T-cell (primary cell): ENCODE data around the gene NR2C2. TPM values are rescaled to one million over a fixed set of nuclear protein-coding genes. Genes with fewer than 3 reads are reported as not detected.

ENCODE experiments used
- ATAC-seq, 4 experiments: fragments of 200-7000 bp in 3 of 4; fragments of 150-1000 bp in 1 of 4; cut with Tn5 transposase; replicated peaks in 1 of 4; 1 replicate in 3 of 4; 2 replicates in 1 of 4; pipeline ENCODE4 v1.10.0; 2021; ENCODE audit warnings: moderate library complexity in 3 of 4, mild to moderate bottlenecking in 2 of 4, moderate number of reproducible peaks in 1 of 4
- CTCF ChIA-PET, 2 donors: fragments of 300-600 bp; sonication (Branson Sonifier 250); formaldehyde crosslinking; loops; one replicate each; lab custom pipeline; 2022; ENCODE audit warnings: antibody characterized with exemption in 2 of 2; lab: Charles Lee
- POLR2A ChIA-PET, 2 donors: fragments of 300-600 bp; sonication (Branson Sonifier 250); formaldehyde crosslinking; loops; one replicate each; lab custom pipeline; 2022; ENCODE audit warnings: antibody characterized with exemption in 2 of 2; lab: Charles Lee
- DNase-seq, 35 experiments: peaks; one replicate each; pipeline versions ENCODE4 v3.0.0 to v3.0.0-alpha.2; 2013 to 2023
- H3K27ac ChIP-seq: one replicate; pipeline ENCODE4 v1.5.1; 2013; ENCODE audit warnings: low read length
- H3K27me3 ChIP-seq, 2 experiments: replicated peaks in 1 of 2; 1 replicate in 1 of 2; 2 replicates in 1 of 2; pipeline versions ENCODE4 v1.6.1 to v1.7.0; 2013; ENCODE audit warnings: low read length in 1 of 2, mixed read lengths in 1 of 2; ENCODE audit not compliant: control insufficient read depth in 2 of 2, insufficient read depth in 2 of 2; ENCODE audit errors: extremely low read depth in 1 of 2
- H3K36me3 ChIP-seq, 2 donors: 1 replicate in 1 of 2; 2 replicates in 1 of 2; pipeline versions ENCODE4 v1.6.1 to v1.7.0; 2013; ENCODE audit warnings: low read length in 1 of 2; ENCODE audit not compliant: control insufficient read depth in 2 of 2, insufficient read depth in 1 of 2; ENCODE audit errors: extremely low read depth in 1 of 2
- H3K4me1 ChIP-seq, 2 experiments: 1 replicate in 1 of 2; 2 replicates in 1 of 2; pipeline versions ENCODE4 v1.6.1 to v1.7.0; 2013; ENCODE audit warnings: low read length in 2 of 2, mixed read lengths in 1 of 2; ENCODE audit not compliant: insufficient read depth in 2 of 2, control insufficient read depth in 1 of 2; ENCODE audit errors: extremely low read depth in 1 of 2
- H3K4me3 ChIP-seq, 2 donors: 1 replicate in 1 of 2; 2 replicates in 1 of 2; pipeline versions ENCODE4 v1.5.1 to v1.7.0; 2013; ENCODE audit warnings: mild to moderate bottlenecking in 2 of 2, low read length in 1 of 2, moderate library complexity in 1 of 2; ENCODE audit not compliant: control insufficient read depth in 1 of 2; ENCODE audit errors: extremely low read depth in 1 of 2
- H3K9me3 ChIP-seq: 2 replicates; pipeline ENCODE4 v1.7.0; 2013
- H3K27ac Mint-ChIP-seq, 2 donors: one replicate each; pipeline ENCODE4 v1.8.0; 2020 to 2021; ENCODE audit warnings: mild to moderate bottlenecking in 2 of 2, mixed read lengths in 2 of 2
- H3K27me3 Mint-ChIP-seq, 2 donors: one replicate each; pipeline ENCODE4 v1.8.0; 2021 to 2022; ENCODE audit warnings: mixed read lengths in 2 of 2
- H3K36me3 Mint-ChIP-seq: one replicate; pipeline ENCODE4 v1.8.0; 2021; ENCODE audit warnings: mixed read lengths
- H3K4me1 Mint-ChIP-seq, 3 donors: one replicate each; pipeline ENCODE4 v1.8.0; 2020 to 2022; ENCODE audit warnings: mixed read lengths in 3 of 3, mild to moderate bottlenecking in 1 of 3
- H3K4me3 Mint-ChIP-seq, 3 donors: one replicate each; pipeline ENCODE4 v1.8.0; 2020 to 2022; ENCODE audit warnings: mild to moderate bottlenecking in 3 of 3, mixed read lengths in 3 of 3, moderate library complexity in 3 of 3
- H3K9me3 Mint-ChIP-seq, 3 donors: one replicate each; pipeline ENCODE4 v1.8.0; 2020 to 2022; ENCODE audit warnings: mixed read lengths in 3 of 3
- WGBS: methylation state at CpG from one replicate; pipeline ENCODE4 v1.1.5; 2013; ENCODE audit warnings: missing lambda C conversion rate; ENCODE audit not compliant: insufficient coverage; 5-methylcytosine and 5-hydroxymethylcytosine counted together
- total RNA-seq, 35 experiments: library from RNA in 6 of 35; stranded (reverse) in 6 of 35; fragments of 120-200 nt in 1 of 35; gene quantifications; one replicate each; pipeline versions ENCODE4 v1.2.1 to v1.2.4 and lab custom pipeline; 2013 to 2026

The NR2C2 gene
- total RNA-seq, 5 donors from 2014 or later (not counting 1 experiment from before 2014, with no cell fraction given) = 54.9 to 93.1 (median 85.2) TPM

DNA sequence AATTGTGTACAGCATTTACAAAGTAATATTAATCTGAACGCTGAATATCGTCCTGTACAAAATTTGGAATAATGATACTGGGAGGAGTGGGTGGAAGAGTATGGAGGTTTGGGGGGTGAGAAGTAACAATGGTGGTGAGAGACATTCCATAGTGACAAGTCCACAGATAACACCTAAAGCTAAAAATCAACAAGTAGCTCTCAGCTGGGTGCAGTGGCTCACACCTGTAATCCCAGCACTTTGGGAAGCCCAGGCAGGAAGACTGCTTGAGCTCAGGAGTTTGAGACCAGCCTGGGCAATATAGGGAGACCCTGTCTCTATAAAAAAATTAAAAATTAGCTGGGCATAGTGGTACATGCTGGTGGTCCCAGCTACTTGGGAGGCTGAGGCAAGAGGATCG, 112.6 kb downstream of the NR2C2 start:
- ATAC-seq (no peak), DNase-seq (no peak)
- peaks cover 4 to 22% of the 10 kb centered on the region in 2 donors for H3K36me3 ChIP-seq
- POLR2A ChIA-PET = interaction anchor here in 1 of 2 donors (0.7 kb wide), 1 partner anchor 280 kb away, joined by 3 read pairs; no protein-coding TSS in a partner anchor
- no peaks in the 10 kb centered on the region for H3K9me3 ChIP-seq
- Mint-ChIP-seq H3K36me3 (peaks cover 34% of the 10 kb centered on the region), H3K4me3 (no peak overlapping the region), H3K27me3 (no peaks in the 10 kb centered on the region), H3K27ac (peak overlapping the region in 1 of 2 donors; percentile 48), H3K4me1 (peaks cover 34 to 44% (median 37%) of the 10 kb centered on the region in 3 donors), H3K9me3 (peaks cover 0 to 4% (median 0%) of the 10 kb centered on the region in 3 donors)
- H3K27ac ChIP-seq = no peak overlapping the region
- H3K27me3 ChIP-seq = no peaks in the 10 kb centered on the region
- WGBS = 100% methylated on average over 1 of the region's 3 CpGs
- CTCF ChIA-PET = interaction anchor here in 1 of 2 donors (0.7 kb wide), 1 partner anchor 139 kb away, joined by 3 read pairs; no protein-coding TSS in a partner anchor
- H3K4me1 ChIP-seq = peaks cover 4 to 29% of the 10 kb centered on the region in 2 experiments
- H3K4me3 ChIP-seq = no peak overlapping the region

DNA sequence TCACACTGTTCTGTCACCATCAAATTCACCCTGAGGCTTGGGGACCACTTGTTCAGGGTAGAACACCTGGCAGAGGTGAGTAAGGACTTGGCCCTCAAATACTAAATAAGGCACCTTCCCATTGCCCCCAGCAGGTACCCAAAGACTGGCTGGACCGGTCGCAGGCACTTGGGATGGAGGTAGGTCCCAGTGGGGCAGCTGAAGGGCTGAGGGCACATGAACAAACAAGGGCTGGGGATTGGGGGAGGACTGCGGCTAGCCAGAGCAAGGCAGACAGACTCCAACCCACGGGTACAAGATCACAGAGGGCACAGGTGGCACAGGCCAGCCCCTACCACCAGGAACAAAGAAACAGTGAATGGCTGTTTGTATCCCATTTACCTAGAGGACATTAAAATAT, 115.9 kb downstream of the NR2C2 start:
- H3K4me3 ChIP-seq = no peak overlapping the region
- POLR2A ChIA-PET = interaction anchor here (0.6 kb wide), 2 partner anchors 14 to 508 kb away, joined by 3 read pairs; no protein-coding TSS in a partner anchor
- no peaks in the 10 kb centered on the region for H3K9me3 ChIP-seq
- ATAC-seq = no peak
- Mint-ChIP-seq H3K27me3 (no peaks in the 10 kb centered on the region), H3K9me3 (no peaks in the 10 kb centered on the region), H3K4me1 (peaks cover 23 to 33% (median 29%) of the 10 kb centered on the region in 3 donors), H3K27ac (no peak overlapping the region), H3K4me3 (peak overlapping the region; percentile 92 to 97 (median 95)), H3K36me3 (peaks cover 14% of the 10 kb centered on the region)
- CTCF ChIA-PET = interaction anchor here in 1 of 2 donors (1.5 kb wide), 1 partner anchor 12 kb away, joined by 3 read pairs; no protein-coding TSS in a partner anchor
- H3K36me3 ChIP-seq = peaks cover 4 to 11% of the 10 kb centered on the region in 2 donors
- peaks cover 4 to 19% of the 10 kb centered on the region in 2 experiments for H3K4me1 ChIP-seq
- WGBS = no CpG with 5 or more reads among the region's 4 CpGs
- DNase-seq = no peak
- H3K27me3 ChIP-seq = no peaks in the 10 kb centered on the region
- no peak overlapping the region for H3K27ac ChIP-seq

DNA sequence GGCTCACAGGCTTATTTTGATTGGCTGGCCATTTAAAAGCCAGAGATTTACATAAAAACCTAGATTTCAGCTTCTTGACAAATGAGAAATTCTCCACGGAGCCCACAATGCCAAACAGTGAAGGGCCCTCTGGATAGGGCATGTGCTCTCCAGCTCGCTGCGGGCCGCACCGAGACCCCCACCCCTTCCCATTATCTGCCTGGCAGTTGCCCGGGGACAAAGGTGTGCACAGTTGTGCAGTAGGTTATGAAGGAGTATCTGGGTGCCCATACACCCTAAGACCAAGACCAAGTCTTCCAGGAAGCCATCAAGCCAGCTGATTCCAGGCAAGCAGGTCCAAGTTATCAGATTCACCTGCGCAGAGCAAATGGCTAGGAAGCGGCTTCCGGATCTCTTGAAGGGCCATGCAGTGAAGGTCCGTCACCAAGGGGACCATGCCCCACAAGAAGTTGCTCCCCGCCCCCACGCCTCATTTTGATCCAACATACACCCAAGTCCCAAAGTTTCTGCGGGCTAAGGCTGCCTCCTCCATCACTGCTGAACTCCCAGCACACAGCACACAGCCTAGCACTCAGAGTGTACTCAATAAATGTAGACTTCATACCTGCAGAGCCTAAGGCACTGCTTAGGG, 116.4 kb downstream of the NR2C2 start:
- no peak for ATAC-seq
- peak overlapping the region; percentile 60 to 88 for H3K4me3 ChIP-seq
- H3K36me3 Mint-ChIP-seq = peaks cover 10% of the 10 kb centered on the region
- 89% methylated on average over 8 of the region's 13 CpGs for WGBS
- peak overlapping the region; percentile 52 to 61 for H3K27ac Mint-ChIP-seq
- no peaks in the 10 kb centered on the region for H3K27me3 Mint-ChIP-seq
- H3K27me3 ChIP-seq = no peaks in the 10 kb centered on the region
- H3K9me3 ChIP-seq = no peaks in the 10 kb centered on the region
- no peaks in the 10 kb centered on the region for H3K9me3 Mint-ChIP-seq
- DNase-seq = no peak
- H3K4me3 Mint-ChIP-seq = peak overlapping the region; percentile 92 to 97 (median 95)
- peaks cover 23 to 31% (median 26%) of the 10 kb centered on the region in 3 donors for H3K4me1 Mint-ChIP-seq
- peaks cover under 1 to 6% of the 10 kb centered on the region in 2 donors for H3K36me3 ChIP-seq
- POLR2A ChIA-PET = interaction anchor here (0.6 kb wide), 3 partner anchors 14 to 507 kb away, joined by 3 to 4 read pairs (median 3); no protein-coding TSS in a partner anchor
- H3K4me1 ChIP-seq = peaks cover 4 to 19% of the 10 kb centered on the region in 2 experiments
- CTCF ChIA-PET = interaction anchor here in 1 of 2 donors (1.5 to 1.6 kb wide), 2 partner anchors 8 to 12 kb away, joined by 3 read pairs; no protein-coding TSS in a partner anchor
- H3K27ac ChIP-seq = no peak overlapping the region

DNA sequence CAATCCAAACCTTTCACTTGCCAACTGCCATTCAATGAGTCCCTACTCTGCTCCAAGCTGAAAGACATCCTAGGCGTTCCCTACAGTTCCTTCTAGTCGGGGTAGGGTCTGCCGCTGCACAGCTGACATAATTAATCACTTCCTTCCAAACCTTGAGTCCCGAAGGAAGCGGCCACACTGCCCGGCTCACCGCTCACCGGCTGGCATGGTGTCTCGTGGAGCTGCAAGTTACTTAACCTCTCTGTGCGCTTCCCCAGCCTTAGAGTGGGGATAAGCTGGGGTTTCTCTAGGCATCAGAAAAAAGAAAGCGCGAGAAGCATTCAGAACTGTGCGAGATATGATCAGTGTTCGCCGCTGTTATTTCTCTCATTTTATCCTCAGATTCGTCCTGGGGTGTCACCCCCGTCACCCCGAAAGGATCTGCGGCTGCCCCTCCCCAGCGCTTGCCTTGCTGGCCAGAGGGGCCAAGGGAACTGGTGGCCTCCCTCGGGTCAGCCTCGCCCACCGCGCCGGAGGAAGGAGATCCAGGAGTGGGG, 117.0 kb downstream of the NR2C2 start:
- peaks cover 23 to 31% (median 26%) of the 10 kb centered on the region in 3 donors for H3K4me1 Mint-ChIP-seq
- POLR2A ChIA-PET = interaction anchor here (0.6 to 1.2 kb wide), 4 partner anchors 14 to 35 kb away, joined by 4 to 5 read pairs (median 4); partner anchors contain the start of gene RBSN (in 1 of the 2)
- H3K36me3 ChIP-seq = peaks cover 0 to 1% of the 10 kb centered on the region in 2 donors
- CTCF ChIA-PET = interaction anchor here in 1 of 2 donors (1.5 to 1.6 kb wide), 2 partner anchors 9 to 13 kb away, joined by 3 read pairs; no protein-coding TSS in a partner anchor
- no peaks in the 10 kb centered on the region for H3K9me3 ChIP-seq
- peak in 1 of 4 experiments; percentile 18 for ATAC-seq
- H3K36me3 Mint-ChIP-seq = peaks cover 10% of the 10 kb centered on the region
- H3K4me1 ChIP-seq = peaks cover 4 to 19% of the 10 kb centered on the region in 2 experiments
- H3K27ac ChIP-seq = peak overlapping the region; percentile 50
- H3K4me3 Mint-ChIP-seq = peak overlapping the region; percentile 92 to 97 (median 95)
- H3K27me3 Mint-ChIP-seq = no peaks in the 10 kb centered on the region
- H3K27me3 ChIP-seq = no peaks in the 10 kb centered on the region
- peak overlapping the region; percentile 60 to 88 for H3K4me3 ChIP-seq
- peak in 7 of 35 experiments; percentile 2 to 33 (median 8) for DNase-seq
- no peaks in the 10 kb centered on the region for H3K9me3 Mint-ChIP-seq
- WGBS = 2% methylated on average over 15 of the region's 25 CpGs
- H3K27ac Mint-ChIP-seq = peak overlapping the region; percentile 52 to 61

DNA sequence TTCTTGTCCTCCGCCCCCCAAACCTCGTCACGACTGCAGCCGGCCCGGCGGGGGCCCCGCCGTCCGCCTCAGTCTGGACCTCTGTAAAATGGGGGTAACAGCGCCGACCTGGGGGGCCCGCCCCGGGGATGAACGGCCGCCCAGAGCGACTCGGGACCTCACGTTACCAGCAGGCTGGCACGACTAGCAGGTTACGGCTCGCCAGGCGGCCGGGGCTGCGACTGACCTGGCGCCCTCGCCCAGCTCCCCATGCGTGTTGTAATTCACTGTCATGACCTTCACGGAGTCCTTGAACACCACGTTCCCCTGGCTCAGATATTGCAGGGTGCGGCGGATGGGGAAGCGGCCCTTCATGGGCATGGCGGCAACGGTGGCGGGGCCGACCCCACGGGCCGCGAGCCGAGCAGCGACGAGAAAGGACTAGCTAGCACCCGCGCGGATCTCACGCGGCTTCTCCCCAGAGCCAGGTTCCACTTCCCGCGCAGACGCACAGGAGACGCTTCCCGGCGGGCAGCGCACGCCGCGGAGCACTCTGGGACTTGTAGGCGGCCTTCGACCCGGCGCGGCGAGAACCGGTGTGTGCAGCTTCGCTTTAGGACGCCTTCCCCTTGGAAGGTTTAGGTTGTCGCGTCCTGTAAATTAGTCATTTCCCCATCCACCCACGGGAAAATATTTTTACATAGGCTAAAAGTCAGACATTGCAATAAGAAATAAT, 117.6 kb downstream of the NR2C2 start, which contains the start of gene MRPS25:
Gene MRPS25 (minus strand): TSS at position 481 of the 715 bp plus-strand sequence. CDS start 121 bp downstream, at position 360.
- POLR2A ChIA-PET = interaction anchor here (0.5 to 1.2 kb wide), 5 partner anchors 15 to 414 kb away, joined by 4 to 6 read pairs (median 5); partner anchors contain the start of gene RBSN (in 1 of the 2)
- Histone ChIP-seq H3K36me3 (no peaks in the 10 kb centered on the region), H3K9me3 (no peaks in the 10 kb centered on the region), H3K27ac (peak within 1 kb of the TSS; percentile 50), H3K4me3 (peak within 1 kb of the TSS; percentile 60 to 88), H3K4me1 (peaks cover 4 to 19% of the 10 kb centered on the region in 2 experiments), H3K27me3 (no peaks in the 10 kb centered on the region)
- peak within 1 kb of the TSS; percentile 91 to 96 for H3K27ac Mint-ChIP-seq
- peak within 1 kb of the TSS; percentile 92 to 97 (median 95) for H3K4me3 Mint-ChIP-seq
- no peaks in the 10 kb centered on the region for H3K27me3 Mint-ChIP-seq
- H3K36me3 Mint-ChIP-seq = peaks cover 4% of the 10 kb centered on the region
- under 1% methylated on average over 63 of the region's 69 CpGs for WGBS
- H3K9me3 Mint-ChIP-seq = no peaks in the 10 kb centered on the region
- ATAC-seq = peak; percentile 97 to 99 (median 98)
- CTCF ChIA-PET = interaction anchor here (0.9 to 1.6 kb wide), 3 partner anchors 10 to 369 kb away, joined by 3 read pairs; no protein-coding TSS in a partner anchor
- peaks cover 23 to 26% (median 25%) of the 10 kb centered on the region in 3 donors for H3K4me1 Mint-ChIP-seq
- DNase-seq = peak; percentile 72 to 93 (median 87)
